Neural cell (in vitro differentiated cells): ENCODE results near the gene SPATS2L. TPM values are rescaled to one million over a fixed set of nuclear protein-coding genes. Genes with fewer than 3 reads are reported as not detected.

Experiments used
- H2AFZ ChIP-seq: fragments of 200-600, 300-800 bp; sonication (generic), shearing (Covaris generic); 2 replicates; pipeline ENCODE4 v1.6.0; 2014; ENCODE audit warnings: low read depth, mild to moderate bottlenecking, antibody characterized with exemption, low read length, moderate library complexity
- H3F3A ChIP-seq: fragments of 200-600 bp; shearing (Covaris generic); 2 replicates; pipeline ENCODE4 v1.6.1; 2016; ENCODE audit warnings: mild to moderate bottlenecking, moderate library complexity, mixed read lengths, antibody characterized with exemption, low read length; ENCODE audit not compliant: insufficient read depth, poor library complexity, severe bottlenecking
- H3K27ac ChIP-seq: fragments of 200-600, 300-800 bp; sonication (generic), shearing (Covaris generic); 2 replicates; pipeline ENCODE4 v1.5.1; 2014; ENCODE audit warnings: mild to moderate bottlenecking, low read length, moderate library complexity
- H3K27me3 ChIP-seq: fragments of 300-800, 200-600 bp; sonication (generic), shearing (Covaris generic); 2 replicates; pipeline ENCODE4 v1.6.0; 2014; ENCODE audit warnings: mild to moderate bottlenecking, low read depth, low read length, moderate library complexity; ENCODE audit not compliant: insufficient read depth
- H3K36me3 ChIP-seq: fragments of 300-800, 200-600 bp; sonication (generic), shearing (Covaris generic); 2 replicates; pipeline ENCODE4 v1.5.1; 2014; ENCODE audit warnings: mild to moderate bottlenecking, antibody characterized with exemption, low read length, moderate library complexity; ENCODE audit not compliant: insufficient read depth
- H3K4me2 ChIP-seq: fragments of 300-800, 200-600 bp; sonication (generic), shearing (Covaris generic); 2 replicates; pipeline ENCODE4 v1.6.0; 2014; ENCODE audit warnings: mild to moderate bottlenecking, low read length
- H3K4me3 ChIP-seq: fragments of 300-800, 200-600 bp; sonication (generic), shearing (Covaris generic); 2 replicates; pipeline ENCODE4 v1.5.1; 2014; ENCODE audit warnings: mild to moderate bottlenecking, low read length, moderate library complexity
- H3K79me2 ChIP-seq: fragments of 200-600 bp; shearing (Covaris generic); replicated peaks from 2 replicates; pipeline ENCODE4 v1.6.0; 2014; ENCODE audit warnings: mild to moderate bottlenecking, low read length, moderate library complexity; ENCODE audit not compliant: insufficient read depth
- H3K9ac ChIP-seq: fragments of 300-800, 200-600 bp; sonication (generic), shearing (Covaris generic); 2 replicates; pipeline ENCODE4 v1.6.1; 2016; ENCODE audit warnings: mild to moderate bottlenecking, low read length, mixed read lengths
- H3K9me2 ChIP-seq: fragments of 200-600 bp; shearing (Covaris generic); 2 replicates; pipeline ENCODE4 v1.6.1; 2016; ENCODE audit warnings: mild to moderate bottlenecking, low read length, mixed read lengths; ENCODE audit not compliant: insufficient read depth
- H3K9me3 ChIP-seq: fragments of 200-600, 300-800 bp; sonication (generic), shearing (Covaris generic); 2 replicates; pipeline ENCODE4 v1.6.1; 2016; ENCODE audit warnings: mild to moderate bottlenecking, mixed run types, low read length, moderate library complexity, mixed read lengths
- H4K20me1 ChIP-seq: fragments of 200-600 bp; shearing (Covaris generic); 2 replicates; pipeline ENCODE4 v1.6.1; 2016; ENCODE audit warnings: mild to moderate bottlenecking, mixed run types; ENCODE audit not compliant: insufficient read depth
- EP300 ChIP-seq: fragments of 450-650 bp; conservative IDR thresholded peaks from 2 replicates; pipeline ENCODE4 v1.6.1; 2014; ENCODE audit warnings: antibody characterized with exemption, mild to moderate bottlenecking, moderate library complexity; ENCODE audit not compliant: poor library complexity, severe bottlenecking
- EZH2 ChIP-seq: fragments of 200-600, 300-800 bp; shearing (Covaris generic), sonication (generic); IDR thresholded peaks from 2 replicates; pipeline ENCODE4 v1.6.1; 2014; ENCODE audit warnings: antibody characterized with exemption, low read length, borderline replicate concordance, mild to moderate bottlenecking; ENCODE audit not compliant: insufficient read depth, poor library complexity, severe bottlenecking
- MXI1 ChIP-seq: fragments of 450-650 bp; conservative IDR thresholded peaks from 2 replicates; pipeline ENCODE4 v1.6.1; 2014; ENCODE audit warnings: antibody characterized with exemption, mild to moderate bottlenecking; ENCODE audit not compliant: poor library complexity, severe bottlenecking
- POLR2AphosphoS5 ChIP-seq: IDR thresholded peaks from 2 replicates; pipeline ENCODE4 v1.6.1; 2012
- RAD21 ChIP-seq: fragments of 450-650 bp; conservative IDR thresholded peaks from 2 replicates; pipeline ENCODE4 v1.6.1; 2014; ENCODE audit warnings: antibody characterized with exemption, mild to moderate bottlenecking, moderate library complexity
- SMC3 ChIP-seq: fragments of 450-650 bp; conservative IDR thresholded peaks from 2 replicates; pipeline ENCODE4 v1.6.1; 2014; ENCODE audit warnings: antibody characterized with exemption, mild to moderate bottlenecking, moderate library complexity; ENCODE audit not compliant: poor library complexity
- TAF1 ChIP-seq: IDR thresholded peaks from 2 replicates; pipeline ENCODE4 v1.6.1; 2012; ENCODE audit warnings: low read depth
- polyA plus RNA-seq: library from polyadenylated mRNA; depleted of rRNA; stranded (reverse); fragments of >200 nt; gene quantifications from 2 replicates; pipeline ENCODE4 v1.2.3, GENCODE V29; 2014
- TF ChIP-seq, protein P1 (sequence below): IDR thresholded peaks from 2 replicates; pipeline ENCODE4 v1.6.1; 2012; ENCODE audit warnings: borderline replicate concordance
- TF ChIP-seq, protein P2 (sequence below): fragments of 450-650 bp; IDR thresholded peaks from 2 replicates; pipeline ENCODE4 v1.5.1; 2014; ENCODE audit warnings: antibody characterized with exemption, mild to moderate bottlenecking, moderate library complexity; ENCODE audit not compliant: poor library complexity, severe bottlenecking

The SPATS2L gene
- polyA plus RNA-seq, 1 donor from 2014 or later, result 8.5 TPM

- Histone ChIP-seq H3K27me3 (no peaks in the 10 kb centered on the region), H3K9me3 (no peaks in the 10 kb centered on the region), H2AFZ (no peak overlapping the region), H4K20me1 (no peaks in the 10 kb centered on the region), H3K9me2 (no peaks in the 10 kb centered on the region), H3K4me2 (no peak overlapping the region), H3K27ac (no peak overlapping the region), H3K9ac (no peak overlapping the region), H3F3A (no peaks in the 10 kb centered on the region), H3K79me2 (no peaks in the 10 kb centered on the region), H3K36me3 (no peaks in the 10 kb centered on the region), H3K4me3 (no peak overlapping the region)
- TF ChIP-seq EP300 (no peak), POLR2AphosphoS5 (no peak), TAF1 (no peak), MXI1 (no peak), EZH2 (no peak), SMC3 (no peak), RAD21 (no peak)
- TF ChIP-seq, protein P1, sequence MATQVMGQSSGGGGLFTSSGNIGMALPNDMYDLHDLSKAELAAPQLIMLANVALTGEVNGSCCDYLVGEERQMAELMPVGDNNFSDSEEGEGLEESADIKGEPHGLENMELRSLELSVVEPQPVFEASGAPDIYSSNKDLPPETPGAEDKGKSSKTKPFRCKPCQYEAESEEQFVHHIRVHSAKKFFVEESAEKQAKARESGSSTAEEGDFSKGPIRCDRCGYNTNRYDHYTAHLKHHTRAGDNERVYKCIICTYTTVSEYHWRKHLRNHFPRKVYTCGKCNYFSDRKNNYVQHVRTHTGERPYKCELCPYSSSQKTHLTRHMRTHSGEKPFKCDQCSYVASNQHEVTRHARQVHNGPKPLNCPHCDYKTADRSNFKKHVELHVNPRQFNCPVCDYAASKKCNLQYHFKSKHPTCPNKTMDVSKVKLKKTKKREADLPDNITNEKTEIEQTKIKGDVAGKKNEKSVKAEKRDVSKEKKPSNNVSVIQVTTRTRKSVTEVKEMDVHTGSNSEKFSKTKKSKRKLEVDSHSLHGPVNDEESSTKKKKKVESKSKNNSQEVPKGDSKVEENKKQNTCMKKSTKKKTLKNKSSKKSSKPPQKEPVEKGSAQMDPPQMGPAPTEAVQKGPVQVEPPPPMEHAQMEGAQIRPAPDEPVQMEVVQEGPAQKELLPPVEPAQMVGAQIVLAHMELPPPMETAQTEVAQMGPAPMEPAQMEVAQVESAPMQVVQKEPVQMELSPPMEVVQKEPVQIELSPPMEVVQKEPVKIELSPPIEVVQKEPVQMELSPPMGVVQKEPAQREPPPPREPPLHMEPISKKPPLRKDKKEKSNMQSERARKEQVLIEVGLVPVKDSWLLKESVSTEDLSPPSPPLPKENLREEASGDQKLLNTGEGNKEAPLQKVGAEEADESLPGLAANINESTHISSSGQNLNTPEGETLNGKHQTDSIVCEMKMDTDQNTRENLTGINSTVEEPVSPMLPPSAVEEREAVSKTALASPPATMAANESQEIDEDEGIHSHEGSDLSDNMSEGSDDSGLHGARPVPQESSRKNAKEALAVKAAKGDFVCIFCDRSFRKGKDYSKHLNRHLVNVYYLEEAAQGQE, result no peak
- TF ChIP-seq, protein P2, sequence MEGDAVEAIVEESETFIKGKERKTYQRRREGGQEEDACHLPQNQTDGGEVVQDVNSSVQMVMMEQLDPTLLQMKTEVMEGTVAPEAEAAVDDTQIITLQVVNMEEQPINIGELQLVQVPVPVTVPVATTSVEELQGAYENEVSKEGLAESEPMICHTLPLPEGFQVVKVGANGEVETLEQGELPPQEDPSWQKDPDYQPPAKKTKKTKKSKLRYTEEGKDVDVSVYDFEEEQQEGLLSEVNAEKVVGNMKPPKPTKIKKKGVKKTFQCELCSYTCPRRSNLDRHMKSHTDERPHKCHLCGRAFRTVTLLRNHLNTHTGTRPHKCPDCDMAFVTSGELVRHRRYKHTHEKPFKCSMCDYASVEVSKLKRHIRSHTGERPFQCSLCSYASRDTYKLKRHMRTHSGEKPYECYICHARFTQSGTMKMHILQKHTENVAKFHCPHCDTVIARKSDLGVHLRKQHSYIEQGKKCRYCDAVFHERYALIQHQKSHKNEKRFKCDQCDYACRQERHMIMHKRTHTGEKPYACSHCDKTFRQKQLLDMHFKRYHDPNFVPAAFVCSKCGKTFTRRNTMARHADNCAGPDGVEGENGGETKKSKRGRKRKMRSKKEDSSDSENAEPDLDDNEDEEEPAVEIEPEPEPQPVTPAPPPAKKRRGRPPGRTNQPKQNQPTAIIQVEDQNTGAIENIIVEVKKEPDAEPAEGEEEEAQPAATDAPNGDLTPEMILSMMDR, result no peak
Observed at GRCh38 chr2:200322607-200323006, 16.1 kb downstream of the SPATS2L start.

GRCh38 chr2:200324362-200324761 is 17.9 kb downstream of the SPATS2L start:
- Histone ChIP-seq H3K27ac (no peak overlapping the region), H3K4me2 (no peak overlapping the region), H3K9ac (no peak overlapping the region), H3K4me3 (no peak overlapping the region), H3K27me3 (no peaks in the 10 kb centered on the region), H3K9me2 (no peaks in the 10 kb centered on the region), H3K36me3 (no peaks in the 10 kb centered on the region), H3K9me3 (no peaks in the 10 kb centered on the region), H2AFZ (no peak overlapping the region), H4K20me1 (no peaks in the 10 kb centered on the region), H3K79me2 (no peaks in the 10 kb centered on the region), H3F3A (no peaks in the 10 kb centered on the region)
- no peak for TF ChIP-seq SMC3

DNA sequence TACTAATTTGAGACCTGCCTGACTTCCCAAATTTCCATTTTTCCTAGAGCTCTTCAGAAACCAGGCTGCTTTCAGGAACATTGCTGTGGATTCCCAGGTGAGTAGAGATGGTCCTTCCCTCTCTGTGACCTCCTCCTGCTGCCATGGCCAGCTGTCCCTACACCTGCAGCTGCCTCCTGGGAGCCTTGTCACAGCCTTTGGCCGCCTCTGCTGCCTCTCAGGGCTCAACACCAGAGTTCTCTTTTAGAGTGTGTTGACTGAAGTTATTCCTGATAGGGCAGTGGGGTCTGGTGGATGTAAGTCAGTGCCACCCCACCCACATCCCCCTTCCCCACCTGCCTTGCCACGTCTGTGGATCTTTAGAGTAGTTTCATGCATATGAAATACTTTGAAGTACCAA is 22.9 kb downstream of the SPATS2L start:
- Histone ChIP-seq H4K20me1 (no peaks in the 10 kb centered on the region), H3K27ac (no peak overlapping the region)

More for the DNA sequence above, 22.9 kb downstream of the SPATS2L start:
- H3F3A ChIP-seq, result no peaks in the 10 kb centered on the region
- no peaks in the 10 kb centered on the region for H3K79me2 ChIP-seq
- no peaks in the 10 kb centered on the region for H3K9me3 ChIP-seq
- H3K4me2 ChIP-seq, result no peak overlapping the region
- TF ChIP-seq, protein P1, result no peak
- TF ChIP-seq POLR2AphosphoS5 (no peak), TAF1 (no peak), RAD21 (no peak), EZH2 (no peak), EP300 (no peak), SMC3 (no peak), MXI1 (no peak)
- TF ChIP-seq, protein P2, result no peak
- no peak overlapping the region for H3K4me3 ChIP-seq
- H3K9me2 ChIP-seq, result no peaks in the 10 kb centered on the region
- H2AFZ ChIP-seq, result no peak overlapping the region
- no peaks in the 10 kb centered on the region for H3K36me3 ChIP-seq
- H3K27me3 ChIP-seq, result no peaks in the 10 kb centered on the region
- no peak overlapping the region for H3K9ac ChIP-seq
